ENCODE measurements around the gene COQ2. TPM values are rescaled to one million over a fixed set of nuclear protein-coding genes. Genes with fewer than 3 reads are reported as not detected.

COQ2 gene
- total RNA-seq, 2 donors from 2014 or later: 2.1 to 4.6 TPM

DNA sequence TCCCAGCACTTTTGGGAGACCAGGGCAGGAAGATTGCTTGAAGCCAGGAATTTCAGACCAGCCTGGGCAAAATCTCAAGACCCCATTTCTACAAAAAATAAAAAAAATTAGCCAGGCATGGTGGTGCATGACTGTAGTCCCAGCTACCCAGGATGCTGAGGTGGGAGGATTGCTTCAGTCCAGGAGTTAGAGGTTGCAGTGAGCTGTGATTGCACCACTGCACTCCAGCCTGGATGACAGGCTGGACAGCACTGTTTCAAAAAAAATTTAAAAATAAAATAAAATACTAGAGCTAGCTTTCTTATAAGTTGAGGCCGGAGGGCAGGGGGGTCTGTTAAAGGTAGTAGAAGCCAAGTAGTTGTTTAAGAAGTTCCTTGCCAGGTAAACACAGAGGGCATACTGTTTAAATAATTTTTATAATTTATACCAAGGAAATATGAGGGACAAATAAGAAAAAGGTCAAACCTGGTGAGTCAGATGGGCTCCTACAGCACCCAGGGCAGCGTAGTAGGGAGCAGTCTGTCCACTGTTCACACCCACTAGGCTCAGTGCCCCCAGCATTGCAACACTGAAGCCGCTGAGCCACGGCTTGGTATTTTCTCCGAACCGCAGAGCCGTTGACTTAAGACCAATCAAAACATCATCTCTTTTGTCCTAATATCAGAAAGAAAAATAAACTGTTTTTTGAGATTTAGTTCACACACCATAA lies 17.3 kb downstream of the COQ2 start:
- H3K27ac ChIP-seq: no peak overlapping the region
- WGBS, 2 donors: 75 to 76% methylated on average over 7 of the region's 7 CpGs
- H3K9me3 ChIP-seq: no peaks in the 10 kb centered on the region
- H3K4me1 ChIP-seq: no peaks in the 10 kb centered on the region
- no peak for DNase-seq
- H3K27me3 ChIP-seq: no peaks in the 10 kb centered on the region
- no peak for ATAC-seq
- TF ChIP-seq, protein P1, sequence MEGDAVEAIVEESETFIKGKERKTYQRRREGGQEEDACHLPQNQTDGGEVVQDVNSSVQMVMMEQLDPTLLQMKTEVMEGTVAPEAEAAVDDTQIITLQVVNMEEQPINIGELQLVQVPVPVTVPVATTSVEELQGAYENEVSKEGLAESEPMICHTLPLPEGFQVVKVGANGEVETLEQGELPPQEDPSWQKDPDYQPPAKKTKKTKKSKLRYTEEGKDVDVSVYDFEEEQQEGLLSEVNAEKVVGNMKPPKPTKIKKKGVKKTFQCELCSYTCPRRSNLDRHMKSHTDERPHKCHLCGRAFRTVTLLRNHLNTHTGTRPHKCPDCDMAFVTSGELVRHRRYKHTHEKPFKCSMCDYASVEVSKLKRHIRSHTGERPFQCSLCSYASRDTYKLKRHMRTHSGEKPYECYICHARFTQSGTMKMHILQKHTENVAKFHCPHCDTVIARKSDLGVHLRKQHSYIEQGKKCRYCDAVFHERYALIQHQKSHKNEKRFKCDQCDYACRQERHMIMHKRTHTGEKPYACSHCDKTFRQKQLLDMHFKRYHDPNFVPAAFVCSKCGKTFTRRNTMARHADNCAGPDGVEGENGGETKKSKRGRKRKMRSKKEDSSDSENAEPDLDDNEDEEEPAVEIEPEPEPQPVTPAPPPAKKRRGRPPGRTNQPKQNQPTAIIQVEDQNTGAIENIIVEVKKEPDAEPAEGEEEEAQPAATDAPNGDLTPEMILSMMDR (IDR thresholded peaks at IDR 0.05): no peak
- TF ChIP-seq POLR2A (IDR thresholded peaks at IDR 0.05): no peak
- intact Hi-C loops (cut with DNase I): loop anchor here (10.0 kb wide), 1 partner anchor 812 kb away; no protein-coding TSS in a partner anchor
- H3K4me3 ChIP-seq: no peak overlapping the region
- H3K36me3 ChIP-seq (replicated peaks in 1 of 2; ENCODE audit: insufficient read depth in 1 of 2, low read depth in 2 of 2): no peaks in the 10 kb centered on the region

DNA sequence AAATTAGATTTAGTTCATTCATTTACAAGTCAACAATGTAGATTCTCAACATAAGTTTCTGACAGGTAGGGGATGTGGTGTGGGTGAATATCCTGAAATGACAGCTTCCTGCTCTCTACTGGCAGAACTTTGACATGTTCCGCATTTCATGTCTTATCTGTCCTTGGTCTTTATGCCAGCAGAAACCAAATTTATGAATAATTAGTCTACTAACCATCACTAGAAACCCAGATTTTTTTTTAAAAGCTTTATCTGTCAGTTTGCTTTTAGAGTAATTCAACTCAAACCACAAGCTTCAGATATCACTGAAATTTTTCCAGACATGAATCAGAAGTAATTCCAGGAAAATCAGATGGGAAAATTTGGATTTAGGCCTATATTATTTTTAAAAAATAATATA lies 17.9 kb downstream of the COQ2 start:
- 59 to 64% methylated on average over 1 of the region's 1 CpG for WGBS, 2 donors
- intact Hi-C loops (cut with DNase I): loop anchor here (10.0 kb wide), 1 partner anchor 812 kb away; no protein-coding TSS in a partner anchor
- no peaks in the 10 kb centered on the region for H3K27me3 ChIP-seq
- peaks cover 1% of the 10 kb centered on the region for H3K4me1 ChIP-seq
- TF ChIP-seq, protein P1 (IDR thresholded peaks at IDR 0.05): no peak
- TF ChIP-seq POLR2A (IDR thresholded peaks at IDR 0.05): no peak
- no peaks in the 10 kb centered on the region for H3K9me3 ChIP-seq
- DNase-seq: no peak
- H3K27ac ChIP-seq: no peak overlapping the region
- no peak overlapping the region for H3K4me3 ChIP-seq
- H3K36me3 ChIP-seq (replicated peaks in 1 of 2; ENCODE audit: insufficient read depth in 1 of 2, low read depth in 2 of 2): no peaks in the 10 kb centered on the region
- no peak for ATAC-seq

DNA sequence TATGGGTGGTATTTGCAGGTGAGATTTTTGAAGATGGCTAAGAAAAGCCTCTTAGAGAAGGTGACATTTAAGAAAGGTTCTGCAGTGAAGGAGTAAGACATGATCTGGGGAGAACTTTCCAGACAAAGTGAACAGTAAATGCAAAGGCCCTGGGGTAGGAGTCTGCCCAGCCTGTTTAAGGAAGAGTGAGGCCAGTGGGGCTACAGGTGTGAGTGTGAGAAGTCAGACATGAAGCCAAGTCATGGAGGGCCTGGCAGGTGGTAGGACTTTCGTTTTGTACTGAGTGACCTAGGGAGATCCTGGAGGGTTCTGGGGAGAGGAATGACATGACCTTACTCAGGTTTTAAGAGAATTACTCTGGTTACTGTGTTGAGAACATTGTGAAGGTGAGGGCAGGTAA lies 21.5 kb downstream of the COQ2 start:
- no peak for TF ChIP-seq POLR2A (IDR thresholded peaks at IDR 0.05)
- TF ChIP-seq, protein P1 (IDR thresholded peaks at IDR 0.05): no peak
- DNase-seq: no peak
- Histone ChIP-seq H3K4me1 (peaks cover 15% of the 10 kb centered on the region), H3K27ac (no peak overlapping the region), H3K4me3 (no peak overlapping the region), H3K9me3 (no peaks in the 10 kb centered on the region), H3K27me3 (no peaks in the 10 kb centered on the region), H3K36me3 (replicated peaks in 1 of 2; ENCODE audit: insufficient read depth in 1 of 2, low read depth in 2 of 2) (no peaks in the 10 kb centered on the region)
- WGBS, 2 donors: 35 to 89% methylated on average over 1 of the region's 1 CpG
- intact Hi-C loops (cut with DNase I): loop anchor here (10.0 kb wide), 1 partner anchor 808 kb away; no protein-coding TSS in a partner anchor
- ATAC-seq: no peak

DNA sequence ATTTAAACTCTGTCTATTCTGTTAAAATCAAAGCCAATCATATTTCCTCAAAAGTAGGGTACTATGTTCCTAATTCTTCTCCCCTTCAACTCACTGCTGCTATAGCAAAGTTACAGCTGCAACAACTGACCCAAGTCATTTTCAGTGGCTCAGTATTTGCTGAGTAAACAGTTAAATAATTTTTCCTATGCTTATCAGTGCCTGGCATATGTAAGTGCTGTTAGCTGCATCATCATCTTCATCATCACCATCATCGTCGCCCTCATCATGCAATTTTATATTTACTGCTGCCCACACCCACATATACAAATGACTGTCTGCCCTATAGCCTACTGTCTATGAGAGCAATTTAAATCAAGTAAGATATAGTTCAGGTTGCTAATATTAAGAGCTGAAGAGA lies 21.9 kb downstream of the COQ2 start:
- no peak for DNase-seq
- Histone ChIP-seq H3K4me1 (peaks cover 15% of the 10 kb centered on the region), H3K36me3 (replicated peaks in 1 of 2; ENCODE audit: insufficient read depth in 1 of 2, low read depth in 2 of 2) (no peaks in the 10 kb centered on the region), H3K27me3 (no peaks in the 10 kb centered on the region), H3K9me3 (no peaks in the 10 kb centered on the region), H3K27ac (no peak overlapping the region), H3K4me3 (no peak overlapping the region)
- no peak for ATAC-seq
- intact Hi-C loops (cut with DNase I): loop anchor here (10.0 kb wide), 1 partner anchor 808 kb away; no protein-coding TSS in a partner anchor
- 33 to 46% methylated on average over 2 of the region's 2 CpGs for WGBS, 2 donors
- TF ChIP-seq POLR2A (IDR thresholded peaks at IDR 0.05): no peak
- TF ChIP-seq, protein P1 (IDR thresholded peaks at IDR 0.05): no peak

DNA sequence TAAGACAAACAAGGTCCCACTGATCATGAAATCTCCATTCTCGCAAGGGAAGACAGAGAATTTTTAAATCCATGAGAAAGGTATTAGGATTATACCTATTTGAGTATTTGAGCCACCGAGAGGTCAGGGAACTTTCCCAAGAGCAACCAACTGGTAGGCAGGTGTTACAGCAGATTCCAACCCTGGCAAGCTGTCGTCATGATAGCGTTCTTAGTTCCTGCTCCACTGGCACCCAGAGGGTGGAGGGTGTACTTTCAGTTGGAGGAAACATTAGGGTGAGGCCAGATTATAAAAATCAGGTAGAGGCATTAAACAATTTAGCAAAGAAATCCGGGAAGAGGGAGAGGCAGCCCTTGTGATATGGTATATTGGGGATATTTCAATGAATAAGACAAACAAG lies 23.3 kb downstream of the COQ2 start:
- H3K36me3 ChIP-seq (replicated peaks in 1 of 2; ENCODE audit: insufficient read depth in 1 of 2, low read depth in 2 of 2): no peaks in the 10 kb centered on the region
- intact Hi-C loops (cut with DNase I): loop anchor here (10.0 kb wide), 1 partner anchor 807 kb away; no protein-coding TSS in a partner anchor
- H3K27ac ChIP-seq: no peak overlapping the region
- 37 to 51% methylated on average over 5 of the region's 5 CpGs for WGBS, 2 donors
- H3K27me3 ChIP-seq: no peaks in the 10 kb centered on the region
- H3K9me3 ChIP-seq: no peaks in the 10 kb centered on the region
- H3K4me3 ChIP-seq: no peak overlapping the region
- ATAC-seq (peak; percentile 79), DNase-seq (peak; percentile 35 to 67 (median 52))
- TF ChIP-seq, protein P1 (IDR thresholded peaks at IDR 0.05): peak in 1 of 7 experiments; percentile 22
- TF ChIP-seq POLR2A (IDR thresholded peaks at IDR 0.05): no peak
- peaks cover 15% of the 10 kb centered on the region for H3K4me1 ChIP-seq
